H9 (cell line): ENCODE measurements around the gene OR10H2. TPM values are rescaled to one million over a fixed set of nuclear protein-coding genes. Genes with fewer than 3 reads are reported as not detected.

Source experiments
- DNase-seq: peaks from one replicate; pipeline ENCODE4 v3.0.0-alpha.2; 2017
- H2AFZ ChIP-seq: one replicate; pipeline ENCODE4 v1.6.1; 2013; ENCODE audit warnings: mild to moderate bottlenecking, low read length, control low read depth, moderate library complexity
- H2AK5ac ChIP-seq: 2 replicates; pipeline ENCODE4 v1.6.1; 2013; ENCODE audit warnings: low read length, control low read depth, mixed read lengths; ENCODE audit not compliant: insufficient read length
- H2BK120ac ChIP-seq: one replicate; pipeline ENCODE4 v1.6.1; 2013; ENCODE audit warnings: low read depth, mild to moderate bottlenecking, low read length, control low read depth, inconsistent platforms; ENCODE audit not compliant: poor library complexity, severe bottlenecking
- H2BK12ac ChIP-seq: 2 replicates; pipeline ENCODE4 v1.6.1; 2013; ENCODE audit warnings: low read length, control low read depth, mixed read lengths, low read depth; ENCODE audit not compliant: insufficient read length
- H2BK15ac ChIP-seq: 2 replicates; pipeline ENCODE4 v1.6.1; 2013; ENCODE audit warnings: low read depth, low read length, control low read depth
- H2BK20ac ChIP-seq: one replicate; pipeline ENCODE4 v1.6.1; 2013; ENCODE audit warnings: low read depth, mild to moderate bottlenecking, low read length, control low read depth, inconsistent platforms; ENCODE audit not compliant: poor library complexity, severe bottlenecking
- H2BK5ac ChIP-seq: 2 replicates; pipeline ENCODE4 v1.6.1; 2013; ENCODE audit warnings: low read length, control low read depth, mixed read lengths; ENCODE audit not compliant: insufficient read length
- H3K14ac ChIP-seq: 2 replicates; pipeline ENCODE4 v1.6.1; 2013; ENCODE audit warnings: low read length, control low read depth; ENCODE audit not compliant: insufficient read depth
- H3K18ac ChIP-seq: 2 replicates; pipeline ENCODE4 v1.6.1; 2013; ENCODE audit warnings: low read depth, mild to moderate bottlenecking, mixed read lengths, low read length, control low read depth; ENCODE audit not compliant: insufficient read length
- H3K23ac ChIP-seq: 2 replicates; pipeline ENCODE4 v1.6.1; 2013; ENCODE audit warnings: low read length, control low read depth, mixed read lengths, low read depth; ENCODE audit not compliant: insufficient read length
- H3K23me2 ChIP-seq: 2 replicates; pipeline ENCODE4 v1.6.1; 2013; ENCODE audit warnings: low read depth, mild to moderate bottlenecking, mixed read lengths, low read length, control low read depth; ENCODE audit not compliant: insufficient read length, poor library complexity, severe bottlenecking
- H3K27ac ChIP-seq: 2 replicates; pipeline ENCODE4 v1.5.1; 2013; ENCODE audit warnings: low read length, control low read depth, mixed read lengths, low read depth; ENCODE audit not compliant: insufficient read length
- H3K27me3 ChIP-seq: 2 replicates; pipeline ENCODE4 v1.6.1; 2013; ENCODE audit warnings: low read length, control low read depth, inconsistent platforms; ENCODE audit not compliant: insufficient read depth
- H3K4ac ChIP-seq: 2 replicates; pipeline ENCODE4 v1.6.1; 2013; ENCODE audit warnings: low read depth, mild to moderate bottlenecking, control low read depth, inconsistent platforms, low read length, moderate library complexity
- H3K4me1 ChIP-seq: 2 replicates; pipeline ENCODE4 v1.6.1; 2013; ENCODE audit warnings: low read length, control low read depth, inconsistent platforms; ENCODE audit not compliant: insufficient read depth
- H3K4me2 ChIP-seq: 2 replicates; pipeline ENCODE4 v1.6.1; 2013; ENCODE audit warnings: low read length, control low read depth, mixed read lengths; ENCODE audit not compliant: insufficient read length, insufficient read depth
- H3K56ac ChIP-seq: 2 replicates; pipeline ENCODE4 v1.6.1; 2013; ENCODE audit warnings: low read depth, mild to moderate bottlenecking, mixed read lengths, low read length, control low read depth; ENCODE audit not compliant: insufficient read length
- H3K79me1 ChIP-seq: 2 replicates; pipeline ENCODE4 v1.6.1; 2013; ENCODE audit warnings: low read depth, mild to moderate bottlenecking, moderate library complexity, low read length, control low read depth, inconsistent platforms; ENCODE audit not compliant: insufficient read depth, poor library complexity, severe bottlenecking
- H3K79me2 ChIP-seq: 2 replicates; pipeline ENCODE4 v1.6.1; 2013; ENCODE audit warnings: low read length, control low read depth, inconsistent platforms; ENCODE audit not compliant: insufficient read depth
- H3K9ac ChIP-seq: 2 replicates; pipeline ENCODE4 v1.6.1; 2013; ENCODE audit warnings: low read length, control low read depth, mixed read lengths; ENCODE audit not compliant: insufficient read length; ENCODE audit errors: extremely low read depth
- H3K9me3 ChIP-seq: one replicate; pipeline ENCODE4 v1.6.1; 2013; ENCODE audit warnings: low read depth, low read length, inconsistent platforms; ENCODE audit not compliant: control insufficient read depth
- H3T11ph ChIP-seq: one replicate; pipeline ENCODE4 v1.6.1; 2013; ENCODE audit warnings: mild to moderate bottlenecking, low read length, control low read depth, inconsistent platforms
- H4K20me1 ChIP-seq: one replicate; pipeline ENCODE4 v1.6.1; 2013; ENCODE audit not compliant: control insufficient read depth, insufficient read length, insufficient read depth
- H4K5ac ChIP-seq: 2 replicates; pipeline ENCODE4 v1.6.1; 2013; ENCODE audit warnings: low read depth, mild to moderate bottlenecking, mixed read lengths, low read length, control low read depth; ENCODE audit not compliant: insufficient read length
- H4K8ac ChIP-seq: replicated peaks from 2 replicates; pipeline ENCODE4 v1.6.1; 2013; ENCODE audit warnings: low read length, control low read depth, mixed read lengths, low read depth; ENCODE audit not compliant: insufficient read length
- H4K91ac ChIP-seq: 2 replicates; pipeline ENCODE4 v1.6.1; 2013; ENCODE audit warnings: low read depth, mild to moderate bottlenecking, moderate library complexity, mixed read lengths, low read length, control low read depth; ENCODE audit not compliant: insufficient read length
- H3K27ac Mint-ChIP-seq, 3 experiments: 2 replicates in 2 of 3; 3 replicates in 1 of 3; pipeline ENCODE4 v1.8.0; 2020 to 2021; ENCODE audit warnings: mixed read lengths in 3 of 3, mild to moderate bottlenecking in 1 of 3, moderate library complexity in 1 of 3
- H3K27me3 Mint-ChIP-seq: 2 replicates; pipeline ENCODE4 v1.8.0; 2021; ENCODE audit warnings: low read depth, mild to moderate bottlenecking, moderate library complexity, mixed read lengths
- H3K36me3 Mint-ChIP-seq, 3 experiments: 2 replicates in 2 of 3; 3 replicates in 1 of 3; pipeline ENCODE4 v1.8.0; 2020 to 2021; ENCODE audit warnings: low read depth in 3 of 3, mixed read lengths in 3 of 3; ENCODE audit not compliant: insufficient read depth in 1 of 3
- H3K4me1 Mint-ChIP-seq, 2 experiments: 2 replicates each; pipeline ENCODE4 v1.8.0; 2020; ENCODE audit warnings: mixed read lengths in 2 of 2
- H3K4me3 Mint-ChIP-seq, 2 experiments: 2 replicates in 1 of 2; 3 replicates in 1 of 2; pipeline ENCODE4 v1.8.0; 2020 to 2021; ENCODE audit warnings: mild to moderate bottlenecking in 2 of 2, mixed read lengths in 2 of 2, moderate library complexity in 1 of 2
- H3K9me3 Mint-ChIP-seq, 2 experiments: 2 replicates in 1 of 2; 3 replicates in 1 of 2; pipeline ENCODE4 v1.8.0; 2020; ENCODE audit warnings: mild to moderate bottlenecking in 2 of 2, mixed read lengths in 2 of 2, moderate library complexity in 1 of 2
- CTCF ChIP-seq: fragments of 200-600 bp; sonication (generic); conservative IDR thresholded peaks from 3 replicates; pipeline ENCODE4 v1.8.0; 2021; ENCODE audit warnings: antibody characterized with exemption, mild to moderate bottlenecking
- WGBS: extraction: QIAGEN DNeasy Blood & Tissue Kit; methylation state at CpG from one replicate; pipeline ENCODE4 v1.1.7; 2013; ENCODE audit warnings: missing lambda C conversion rate, low lambda C conversion rate, mixed read lengths; ENCODE audit not compliant: insufficient read length; ENCODE audit errors: extremely low coverage; 5-methylcytosine and 5-hydroxymethylcytosine counted together
- total RNA-seq: library from RNA; stranded (reverse); gene quantifications from 2 replicates; pipeline ENCODE4 v1.2.1, GENCODE V29; 2021

Gene OR10H2
- total RNA-seq, 1 experiment from 2014 or later, result not detected

- Histone ChIP-seq H3K4me1 (no peaks in the 10 kb centered on the region), H4K5ac (no peak overlapping the region), H2AFZ (no peak overlapping the region), H3K56ac (no peak overlapping the region), H2BK12ac (no peak overlapping the region), H3T11ph (no peak overlapping the region), H3K79me1 (no peaks in the 10 kb centered on the region), H2BK120ac (no peak overlapping the region), H3K14ac (no peak overlapping the region), H3K9me3 (peaks cover 90% of the 10 kb centered on the region), H2BK20ac (no peak overlapping the region), H3K23ac (no peak overlapping the region), H4K20me1 (no peaks in the 10 kb centered on the region), H3K27ac (no peak overlapping the region), H2BK15ac (no peak overlapping the region), H2AK5ac (no peak overlapping the region), H4K8ac (no peak overlapping the region), H3K79me2 (no peaks in the 10 kb centered on the region), H2BK5ac (no peak overlapping the region), H3K4me2 (no peak overlapping the region), H3K23me2 (no peaks in the 10 kb centered on the region), H4K91ac (no peak overlapping the region), H3K9ac (no peak overlapping the region), H3K18ac (no peak overlapping the region), H3K27me3 (no peaks in the 10 kb centered on the region), H3K4ac (no peak overlapping the region)
- Mint-ChIP-seq H3K36me3 (peaks cover 0 to 29% (median 22%) of the 10 kb centered on the region in 3 experiments; a peak in 6 of 7 replicates), H3K27ac (no peak overlapping the region), H3K4me3 (no peak overlapping the region), H3K9me3 (peaks cover 94 to 97% of the 10 kb centered on the region in 2 experiments), H3K27me3 (peaks cover 2% of the 10 kb centered on the region), H3K4me1 (no peaks in the 10 kb centered on the region)
- no CpG with 5 or more reads among the region's 8 CpGs for WGBS
- no peak for DNase-seq
- TF ChIP-seq CTCF, result no peak
Observed at GRCh38 chr19:15680478-15681322, 47.1 kb upstream of the OR10H2 start.
